ENCODE results near the gene DNAH2. TPM values are rescaled to one million over a fixed set of nuclear protein-coding genes. Genes with fewer than 3 reads are reported as not detected.

DNAH2 gene
- total and polyA plus RNA-seq, 8 donors, result under 0.01 to 8.0 (median 0.24) TPM; not detected in 2

- 81 to 93% (median 86%) methylated on average over 5 of the region's 5 CpGs for WGBS, 5 donors
These were observed 41.0 kb upstream of the DNAH2 start for GRCh38 chr17:7676533-7676932.

GRCh38 chr17:7677388-7678067, 40.0 kb upstream of the DNAH2 start:
- WGBS, 5 donors, result 76 to 83% (median 79%) methylated on average over 10 of the region's 10 CpGs
- no peak for TF ChIP-seq EP300 (IDR thresholded peaks at IDR 0.05)
- TF ChIP-seq POLR2A (IDR thresholded peaks at IDR 0.05), result no peak
- no peak for TF ChIP-seq CTCF (IDR thresholded peaks at IDR 0.05)
- no peak for TF ChIP-seq POLR2AphosphoS5 (IDR thresholded peaks at IDR 0.05)
- H3K27me3 ChIP-seq, result no peaks in the 10 kb centered on the region
- no peak overlapping the region for H3K27ac ChIP-seq
- no peak for DNase-seq
- intact Hi-C loops (cut with DNase I; ENCODE audit: low total_unique reads), result no loop called here
- no peak overlapping the region for H3K4me3 ChIP-seq
- peaks cover 0 to 10% (median 6%) of the 10 kb centered on the region in 4 donors for H3K9me3 ChIP-seq
- peaks cover 30 to 41% (median 40%) of the 10 kb centered on the region in 4 donors for H3K36me3 ChIP-seq
- H3K4me1 ChIP-seq, result peaks cover 0 to 3% (median 1%) of the 10 kb centered on the region in 4 donors

More at GRCh38 chr17:7676533-7676932, 41.0 kb upstream of the DNAH2 start:
- Histone ChIP-seq H3K9me3 (peaks cover 0 to 10% (median 6%) of the 10 kb centered on the region in 4 donors), H3K4me3 (no peak overlapping the region), H3K27me3 (no peaks in the 10 kb centered on the region), H3K27ac (no peak overlapping the region), H3K36me3 (peaks cover 39 to 51% (median 50%) of the 10 kb centered on the region in 4 donors), H3K4me1 (no peaks in the 10 kb centered on the region)
- intact Hi-C loops (cut with DNase I; ENCODE audit: low total_unique reads), result no loop called here
- TF ChIP-seq EP300 (IDR thresholded peaks at IDR 0.05), result no peak
- no peak for TF ChIP-seq POLR2A (IDR thresholded peaks at IDR 0.05)
- no peak for TF ChIP-seq POLR2AphosphoS5 (IDR thresholded peaks at IDR 0.05)
- TF ChIP-seq CTCF (IDR thresholded peaks at IDR 0.05), result no peak
- DNase-seq, result no peak

- no peak for DNase-seq
- H3K27me3 ChIP-seq, result no peaks in the 10 kb centered on the region
- H3K27ac ChIP-seq, result peak overlapping the region; percentile 83 to 98 (median 97)
- no peaks in the 10 kb centered on the region for H3K36me3 ChIP-seq
- peaks cover 22 to 50% (median 36%) of the 10 kb centered on the region in 4 donors for H3K4me1 ChIP-seq
- no peaks in the 10 kb centered on the region for H3K9me3 ChIP-seq
- no peak for TF ChIP-seq CTCF (IDR thresholded peaks at IDR 0.05)
- 30 to 58% (median 43%) methylated on average over 15 of the region's 15 CpGs for WGBS, 5 donors
- peak overlapping the region; percentile 80 to 95 (median 86) for H3K4me3 ChIP-seq
- intact Hi-C loops (cut with DNase I; ENCODE audit: low total_unique reads), result loop anchor here (10.0 kb wide), 1 partner anchor 50 kb away; the partner anchor contains the start of gene SHBG
These were observed 32.6 kb upstream of the DNAH2 start for GRCh38 chr17:7684851-7685532.

- H3K36me3 ChIP-seq, result peaks cover 0 to 1% (median 0%) of the 10 kb centered on the region in 4 donors
- H3K27me3 ChIP-seq, result no peaks in the 10 kb centered on the region
- TF ChIP-seq POLR2A (IDR thresholded peaks at IDR 0.05), result peak in 1 of 4 donors; percentile 18
- TF ChIP-seq POLR2AphosphoS5 (IDR thresholded peaks at IDR 0.05), result peak; percentile 85 to 93 (median 89)
- no peak for TF ChIP-seq CTCF (IDR thresholded peaks at IDR 0.05)
- TF ChIP-seq EP300 (IDR thresholded peaks at IDR 0.05), result peak; percentile 60
- WGBS, 5 donors, result 2 to 5% (median 3%) methylated on average over 44 of the region's 44 CpGs
- H3K27ac ChIP-seq, result peak overlapping the region; percentile 83 to 98 (median 97)
- no peaks in the 10 kb centered on the region for H3K9me3 ChIP-seq
- H3K4me1 ChIP-seq, result peaks cover 22 to 52% (median 37%) of the 10 kb centered on the region in 4 donors
- peak overlapping the region; percentile 80 to 95 (median 86) for H3K4me3 ChIP-seq
- DNase-seq, result peak; percentile 93 to 98
- intact Hi-C loops (cut with DNase I; ENCODE audit: low total_unique reads), result loop anchor here (10.0 kb wide), 1 partner anchor 51 kb away; the partner anchor contains the start of gene SHBG
These were observed 31.9 kb upstream of the DNAH2 start for GRCh38 chr17:7685533-7686221.
